ENCODE measurements around the gene PBX4. TPM values are rescaled to one million over a fixed set of nuclear protein-coding genes. Genes with fewer than 3 reads are reported as not detected.

The PBX4 gene
- total RNA-seq, 1 donor from 2014 or later: 2.7 TPM

GRCh38 chr19:19523177-19523576, 95.3 kb downstream of the PBX4 start:
- no peak overlapping the region for H3K4me3 ChIP-seq (ENCODE audit: low read depth, low read length)
- TF ChIP-seq, protein P1, sequence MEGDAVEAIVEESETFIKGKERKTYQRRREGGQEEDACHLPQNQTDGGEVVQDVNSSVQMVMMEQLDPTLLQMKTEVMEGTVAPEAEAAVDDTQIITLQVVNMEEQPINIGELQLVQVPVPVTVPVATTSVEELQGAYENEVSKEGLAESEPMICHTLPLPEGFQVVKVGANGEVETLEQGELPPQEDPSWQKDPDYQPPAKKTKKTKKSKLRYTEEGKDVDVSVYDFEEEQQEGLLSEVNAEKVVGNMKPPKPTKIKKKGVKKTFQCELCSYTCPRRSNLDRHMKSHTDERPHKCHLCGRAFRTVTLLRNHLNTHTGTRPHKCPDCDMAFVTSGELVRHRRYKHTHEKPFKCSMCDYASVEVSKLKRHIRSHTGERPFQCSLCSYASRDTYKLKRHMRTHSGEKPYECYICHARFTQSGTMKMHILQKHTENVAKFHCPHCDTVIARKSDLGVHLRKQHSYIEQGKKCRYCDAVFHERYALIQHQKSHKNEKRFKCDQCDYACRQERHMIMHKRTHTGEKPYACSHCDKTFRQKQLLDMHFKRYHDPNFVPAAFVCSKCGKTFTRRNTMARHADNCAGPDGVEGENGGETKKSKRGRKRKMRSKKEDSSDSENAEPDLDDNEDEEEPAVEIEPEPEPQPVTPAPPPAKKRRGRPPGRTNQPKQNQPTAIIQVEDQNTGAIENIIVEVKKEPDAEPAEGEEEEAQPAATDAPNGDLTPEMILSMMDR (conservative IDR thresholded peaks at IDR 0.05; ENCODE audit: low read depth, low read length): no peak
- no peak for DNase-seq (ENCODE audit: low read depth)

DNA sequence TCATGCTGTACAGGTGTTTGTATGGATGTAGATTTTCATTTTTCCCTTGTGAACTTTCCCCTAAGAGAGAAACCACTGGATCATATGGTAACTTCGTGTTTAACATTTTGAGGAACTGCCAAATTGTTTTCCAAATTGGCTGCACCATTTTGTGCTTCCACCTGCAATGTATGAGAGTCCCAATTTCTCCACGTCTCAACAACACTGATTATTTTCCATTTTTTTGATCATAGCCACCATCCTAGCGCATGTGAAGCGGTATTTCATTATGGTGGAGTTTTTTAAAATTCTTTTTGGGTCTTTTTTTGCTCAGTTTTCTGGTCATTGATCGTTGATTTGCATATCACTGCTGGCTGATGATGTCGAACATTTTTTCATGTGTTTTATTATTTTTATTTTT, 97.5 kb downstream of the PBX4 start:
- TF ChIP-seq, protein P1 (conservative IDR thresholded peaks at IDR 0.05; ENCODE audit: low read depth, low read length): no peak
- H3K4me3 ChIP-seq (ENCODE audit: low read depth, low read length): no peak overlapping the region
- DNase-seq (ENCODE audit: low read depth): no peak

DNA sequence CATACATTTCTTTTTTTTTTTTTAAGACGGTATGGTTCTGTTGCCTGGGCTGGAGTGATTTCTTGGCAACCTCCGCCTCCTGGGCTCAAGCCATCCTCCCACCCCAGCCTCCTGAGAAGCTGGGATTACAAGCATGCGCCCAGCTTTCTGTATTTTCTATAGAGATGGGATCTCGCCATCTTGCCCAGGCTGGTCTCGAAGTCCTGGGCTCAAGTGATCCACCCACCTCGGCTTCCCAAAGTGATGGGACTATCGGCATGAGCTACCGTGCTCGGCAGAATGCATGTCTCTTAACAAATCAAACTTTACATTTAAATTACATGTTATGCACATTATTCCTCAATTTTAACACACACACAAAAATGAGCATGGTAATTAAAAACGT, 101.3 kb downstream of the PBX4 start:
- peak overlapping the region; percentile 90 for H3K4me3 ChIP-seq (ENCODE audit: low read depth, low read length)
- TF ChIP-seq, protein P1 (conservative IDR thresholded peaks at IDR 0.05; ENCODE audit: low read depth, low read length): no peak

GRCh38 chr19:19515642-19516519, 102.6 kb downstream of the PBX4 start, which contains the start of gene NDUFA13:
Gene NDUFA13 (plus strand): TSS chr19:19516225. CDS start chr19:19516239, 14 bp downstream.
- TF ChIP-seq, protein P1 (conservative IDR thresholded peaks at IDR 0.05; ENCODE audit: low read depth, low read length): peak; percentile 25
- H3K4me3 ChIP-seq (ENCODE audit: low read depth, low read length): peak within 1 kb of the TSS; percentile 90
- DNase-seq (ENCODE audit: low read depth): peak; percentile 36

More for the DNA sequence above, 101.3 kb downstream of the PBX4 start:
- DNase-seq (ENCODE audit: low read depth): no peak

- no peak for DNase-seq (ENCODE audit: low read depth)
- H3K4me3 ChIP-seq (ENCODE audit: low read depth, low read length): peak within 1 kb of the TSS; percentile 90
- TF ChIP-seq, protein P1 (conservative IDR thresholded peaks at IDR 0.05; ENCODE audit: low read depth, low read length): no peak
Measured at GRCh38 chr19:19514881-19515641, 103.4 kb downstream of the PBX4 start, which contains the start of gene TSSK6. Gene TSSK6 (minus strand): TSS chr19:19515548. CDS start chr19:19515427, 121 bp downstream.

GRCh38 chr19:19514215-19514657, 104.3 kb downstream of the PBX4 start:
- TF ChIP-seq, protein P1 (conservative IDR thresholded peaks at IDR 0.05; ENCODE audit: low read depth, low read length): no peak
- no peak for DNase-seq (ENCODE audit: low read depth)
- no peak overlapping the region for H3K4me3 ChIP-seq (ENCODE audit: low read depth, low read length)
